Measurements from ENCODE around the gene LYPD5. TPM values are rescaled to one million over a fixed set of nuclear protein-coding genes. Genes with fewer than 3 reads are reported as not detected.

Gene LYPD5
- total RNA-seq (2021) (2.6 and 2.9 TPM in 2 replicates), Bru-seq, nascent RNA (percentile 16 among the genes with signal in this experiment), BruChase-seq, experiment 1, labeled RNA remaining after a 2-hour chase (percentile 20 among the genes with signal in this experiment), BruChase-seq, experiment 2, labeled RNA remaining after a 6-hour chase (percentile 20 among the genes with signal in this experiment)
- long read RNA-seq, partial matches to known transcripts = 0 of 6 reads
- long read RNA-seq, other reads (novel, unspliced or antisense) = 1 of 6 reads

- Histone ChIP-seq H2AFZ (no peak within 1 kb of the TSS), H3F3A (ENCODE audit: insufficient read depth, low read depth) (peaks cover 14% of the 10 kb centered on the region), H3K4me3 (no peak within 1 kb of the TSS), H3K4me1 (replicated peaks; ENCODE audit: insufficient read depth) (peaks cover 16% of the 10 kb centered on the region), H3K79me2 (ENCODE audit: low read depth) (no peaks in the 10 kb centered on the region), H3K4me2 (no peak within 1 kb of the TSS), H3K36me3 (ENCODE audit: low read depth) (no peaks in the 10 kb centered on the region), H3K9me2 (ENCODE audit: insufficient read depth) (no peaks in the 10 kb centered on the region), H3K9me3 (ENCODE audit: insufficient read depth, low read depth) (no peaks in the 10 kb centered on the region), H4K20me1 (ENCODE audit: insufficient read depth) (no peaks in the 10 kb centered on the region), H3K27ac (no peak within 1 kb of the TSS), H3K27me3 (ENCODE audit: insufficient read depth, low read depth) (no peaks in the 10 kb centered on the region)
- no peak for DNase-seq
- TF ChIP-seq EZH2 (IDR thresholded peaks at IDR 0.05; ENCODE audit: low read depth) (no peak), CTCF (conservative IDR thresholded peaks at IDR 0.05) (no peak)
- POLR2A ChIA-PET (ENCODE audit: unreplicated experiment) = no interaction called here
- CTCF ChIA-PET = no interaction called here
- intact Hi-C loops (cut with micrococcal nuclease; ENCODE audit: unreplicated experiment) = no loop called here
- no TSS peak for BruUV-seq (replicated peaks)
Measured at GRCh38 chr19:43802216-43802951, at the start of gene LYPD5. Gene LYPD5, minus strand, starts transcription at chr19:43802447. Its CDS starts 67 bp downstream, at chr19:43802380.

GRCh38 chr19:43848821-43849220 lies 46.6 kb upstream of the LYPD5 start:
- Histone ChIP-seq H3K9me3 (ENCODE audit: insufficient read depth, low read depth) (peaks cover 70% of the 10 kb centered on the region), H3K4me1 (replicated peaks; ENCODE audit: insufficient read depth) (no peaks in the 10 kb centered on the region), H3K4me3 (no peak overlapping the region), H3K27me3 (ENCODE audit: insufficient read depth, low read depth) (no peaks in the 10 kb centered on the region), H3K79me2 (ENCODE audit: low read depth) (no peaks in the 10 kb centered on the region), H3K36me3 (ENCODE audit: low read depth) (peaks cover 40% of the 10 kb centered on the region), H3F3A (ENCODE audit: insufficient read depth, low read depth) (no peaks in the 10 kb centered on the region), H2AFZ (no peak overlapping the region), H3K27ac (no peak overlapping the region), H3K9me2 (ENCODE audit: insufficient read depth) (no peaks in the 10 kb centered on the region), H4K20me1 (ENCODE audit: insufficient read depth) (no peaks in the 10 kb centered on the region), H3K4me2 (no peak overlapping the region)
- DNase-seq = no peak
- no TSS peak for BruUV-seq (replicated peaks)
- ChIA-PET POLR2A (ENCODE audit: unreplicated experiment) (no interaction called here), CTCF (no interaction called here)
- intact Hi-C loops (cut with micrococcal nuclease; ENCODE audit: unreplicated experiment) = no loop called here
- TF ChIP-seq EZH2 (IDR thresholded peaks at IDR 0.05; ENCODE audit: low read depth) (no peak), CTCF (conservative IDR thresholded peaks at IDR 0.05) (no peak)

- BruUV-seq (replicated peaks) = no TSS peak
- 0 out of 2 replicates have a peak overlapping the region, but pooled peaks have one; percentile 11 for H3K4me3 ChIP-seq
- intact Hi-C loops (cut with micrococcal nuclease; ENCODE audit: unreplicated experiment) = no loop called here
- no peak overlapping the region for H3K4me2 ChIP-seq
- DNase-seq = no peak
- H3K27ac ChIP-seq = no peak overlapping the region
- no peaks in the 10 kb centered on the region for H3K9me2 ChIP-seq (ENCODE audit: insufficient read depth)
- POLR2A ChIA-PET (ENCODE audit: unreplicated experiment) = no interaction called here
- peaks cover 49% of the 10 kb centered on the region for H3K36me3 ChIP-seq (ENCODE audit: low read depth)
- H2AFZ ChIP-seq = no peak overlapping the region
- no peaks in the 10 kb centered on the region for H4K20me1 ChIP-seq (ENCODE audit: insufficient read depth)
- H3K4me1 ChIP-seq (replicated peaks; ENCODE audit: insufficient read depth) = no peaks in the 10 kb centered on the region
- H3K79me2 ChIP-seq (ENCODE audit: low read depth) = no peaks in the 10 kb centered on the region
- H3K9me3 ChIP-seq (ENCODE audit: insufficient read depth, low read depth) = peaks cover 79% of the 10 kb centered on the region
- CTCF ChIA-PET = no interaction called here
- H3F3A ChIP-seq (ENCODE audit: insufficient read depth, low read depth) = no peaks in the 10 kb centered on the region
- no peak for TF ChIP-seq EZH2 (IDR thresholded peaks at IDR 0.05; ENCODE audit: low read depth)
- TF ChIP-seq CTCF (conservative IDR thresholded peaks at IDR 0.05) = no peak
- H3K27me3 ChIP-seq (ENCODE audit: insufficient read depth, low read depth) = no peaks in the 10 kb centered on the region
Measured at GRCh38 chr19:43847884-43848283, 45.6 kb upstream of the LYPD5 start.
